GM23338 (cell line): ENCODE results near the gene CDC6. TPM values are rescaled to one million over a fixed set of nuclear protein-coding genes. Genes with fewer than 3 reads are reported as not detected.
A peak's percentile ranks its signal among the peaks of the same experiment; 100 is the strongest.
"Not testable (repeated sequence)": the region's sequence is repeated elsewhere in the genome, so short reads cannot be mapped to it uniquely, and the experiment has no call there.

Experiments used
- ATAC-seq: fragments of 200-7000 bp; cut with Tn5 transposase; 3 replicates; pipeline ENCODE4 v1.9.1; 2020
- DNase-seq: peaks from one replicate; pipeline ENCODE4 v3.0.0-alpha.2; 2015; ENCODE audit warnings: low spot score
- H2AFZ ChIP-seq: fragments of 200-600 bp; sonication (generic); 2 replicates; pipeline ENCODE4 v1.8.0; 2016; ENCODE audit warnings: antibody characterized with exemption, mild to moderate bottlenecking, moderate library complexity
- H3F3A ChIP-seq: fragments of 200-600 bp; sonication (generic); replicated peaks from 2 replicates; pipeline ENCODE4 v1.8.0; 2017; ENCODE audit warnings: antibody characterized with exemption, mixed run types, low read depth
- H3K27ac ChIP-seq: fragments of 200-600 bp; sonication (generic); 2 replicates; pipeline ENCODE4 v1.6.1; 2016; ENCODE audit warnings: low read depth
- H3K27me3 ChIP-seq: fragments of 200-600 bp; sonication (generic); 2 replicates; pipeline ENCODE4 v1.8.0; 2016; ENCODE audit warnings: mild to moderate bottlenecking, mixed run types, moderate library complexity; ENCODE audit not compliant: insufficient read depth
- H3K36me3 ChIP-seq: fragments of 200-600 bp; sonication (generic); 2 replicates; pipeline ENCODE4 v1.8.0; 2016; ENCODE audit warnings: mild to moderate bottlenecking; ENCODE audit not compliant: insufficient read depth
- H3K4me1 ChIP-seq: fragments of 200-600 bp; sonication (generic); 2 replicates; pipeline ENCODE4 v1.8.0; 2016; ENCODE audit warnings: mild to moderate bottlenecking, moderate library complexity; ENCODE audit not compliant: insufficient read depth
- H3K4me2 ChIP-seq: fragments of 200-600 bp; sonication (generic); 2 replicates; pipeline ENCODE4 v1.7.1; 2017; ENCODE audit warnings: mixed run types
- H3K4me3 ChIP-seq: fragments of 200-600 bp; sonication (generic); 2 replicates; pipeline ENCODE4 v1.6.1; 2016; ENCODE audit warnings: mixed run types
- H3K79me2 ChIP-seq: fragments of 200-600 bp; sonication (generic); replicated peaks from 2 replicates; pipeline ENCODE4 v1.8.0; 2017; ENCODE audit warnings: mild to moderate bottlenecking; ENCODE audit not compliant: insufficient read depth
- H3K9me2 ChIP-seq: fragments of 200-600 bp; sonication (generic); 2 replicates; pipeline ENCODE4 v1.8.0; 2017; ENCODE audit not compliant: insufficient read depth
- H4K20me1 ChIP-seq: fragments of 200-600 bp; sonication (generic); replicated peaks from 2 replicates; pipeline ENCODE4 v1.8.0; 2017; ENCODE audit warnings: mild to moderate bottlenecking; ENCODE audit not compliant: insufficient read depth
- H3K27ac Mint-ChIP-seq: 2 replicates; pipeline ENCODE4 v1.8.0; 2020; ENCODE audit warnings: inconsistent platforms, mild to moderate bottlenecking, moderate library complexity, mixed read lengths
- H3K27me3 Mint-ChIP-seq: 3 replicates; pipeline ENCODE4 v1.8.0; 2022; ENCODE audit warnings: low read depth, mild to moderate bottlenecking, moderate library complexity, mixed read lengths, inconsistent platforms; ENCODE audit not compliant: insufficient read depth, poor library complexity
- H3K36me3 Mint-ChIP-seq: 3 replicates; pipeline ENCODE4 v1.8.0; 2021; ENCODE audit warnings: low read depth, mild to moderate bottlenecking, inconsistent platforms, moderate library complexity, mixed read lengths
- H3K4me1 Mint-ChIP-seq: 3 replicates; pipeline ENCODE4 v1.8.0; 2020; ENCODE audit warnings: mild to moderate bottlenecking, inconsistent platforms, mixed read lengths
- H3K4me3 Mint-ChIP-seq: 3 replicates; pipeline ENCODE4 v1.8.0; 2021; ENCODE audit warnings: moderate library complexity, mild to moderate bottlenecking, inconsistent platforms, mixed read lengths
- H3K9me3 Mint-ChIP-seq: 3 replicates; pipeline ENCODE4 v1.8.0; 2020; ENCODE audit warnings: moderate library complexity, mild to moderate bottlenecking, inconsistent platforms, mixed read lengths
- EZH2 ChIP-seq: fragments of 200-600 bp; sonication (generic); IDR thresholded peaks from one replicate; pipeline ENCODE4 v1.8.0; 2017; ENCODE audit warnings: antibody characterized with exemption, mild to moderate bottlenecking, low read depth; ENCODE audit not compliant: unreplicated experiment
- JUNB ChIP-seq: IDR thresholded peaks from one replicate; pipeline ENCODE4 v1.6.1; 2016; ENCODE audit warnings: antibody characterized with exemption; ENCODE audit not compliant: unreplicated experiment
- NANOG ChIP-seq: IDR thresholded peaks from 2 replicates; pipeline ENCODE4 v1.6.1; 2016; ENCODE audit warnings: antibody characterized with exemption, borderline replicate concordance
- REST ChIP-seq: IDR thresholded peaks from one replicate; pipeline ENCODE4 v1.6.1; 2018; ENCODE audit warnings: antibody characterized with exemption; ENCODE audit not compliant: unreplicated experiment
- ZNF114 ChIP-seq: fragments of 250-450 bp; sonication (Bioruptor Pico); IDR thresholded peaks from 2 replicates; pipeline ENCODE4 v1.5.0; 2020; ENCODE audit warnings: mild to moderate bottlenecking, moderate library complexity
- ZNF331 ChIP-seq: fragments of 250-450 bp; sonication (Bioruptor Pico); IDR thresholded peaks from 2 replicates; pipeline ENCODE4 v1.5.0; 2020; ENCODE audit warnings: low read depth, mild to moderate bottlenecking, moderate library complexity
- polyA plus RNA-seq: library from polyadenylated mRNA; unstranded; fragments of >200 nt; fragmentation: Nextera tagmentation; extraction: Ambion mirVana; gene quantifications from 2 replicates; pipeline ENCODE4 v1.2.1, GENCODE V29; 2016
- total RNA-seq: library from RNA; depleted of rRNA; stranded (reverse); fragments of >200 nt; shearing (Covaris generic); gene quantifications from 2 replicates; pipeline ENCODE4 v1.2.3, GENCODE V29; 2014
- TF ChIP-seq, protein P1 (sequence below): fragments of 250-450 bp; sonication (Bioruptor Pico); IDR thresholded peaks from 2 replicates; pipeline ENCODE4 v1.5.0; 2020; ENCODE audit warnings: mild to moderate bottlenecking, moderate library complexity

The CDC6 gene
- total and polyA plus RNA-seq, 2 experiments from 2014 or later: 46.2 to 79.9 TPM

GRCh38 chr17:40304552-40304863, 16.8 kb downstream of the CDC6 start:
- not testable (repeated sequence) for H3K9me2 ChIP-seq, H3K27me3 ChIP-seq, H3K4me3 Mint-ChIP-seq, H3K9me3 Mint-ChIP-seq, H3K27me3 Mint-ChIP-seq, H3K4me3 ChIP-seq, H3K4me2 ChIP-seq, ATAC-seq, H3K27ac ChIP-seq, H2AFZ ChIP-seq, H3K27ac Mint-ChIP-seq, DNase-seq, H3K79me2 ChIP-seq
- H3K36me3 Mint-ChIP-seq: peaks cover 50% of the 10 kb centered on the region
- H3K36me3 ChIP-seq: peaks cover 24% of the 10 kb centered on the region
- H3K4me1 Mint-ChIP-seq: peaks cover 17% of the 10 kb centered on the region
- H4K20me1 ChIP-seq: peaks cover 29% of the 10 kb centered on the region
- peaks cover 40% of the 10 kb centered on the region for H3K4me1 ChIP-seq
- H3F3A ChIP-seq: peaks cover 42% of the 10 kb centered on the region

DNA sequence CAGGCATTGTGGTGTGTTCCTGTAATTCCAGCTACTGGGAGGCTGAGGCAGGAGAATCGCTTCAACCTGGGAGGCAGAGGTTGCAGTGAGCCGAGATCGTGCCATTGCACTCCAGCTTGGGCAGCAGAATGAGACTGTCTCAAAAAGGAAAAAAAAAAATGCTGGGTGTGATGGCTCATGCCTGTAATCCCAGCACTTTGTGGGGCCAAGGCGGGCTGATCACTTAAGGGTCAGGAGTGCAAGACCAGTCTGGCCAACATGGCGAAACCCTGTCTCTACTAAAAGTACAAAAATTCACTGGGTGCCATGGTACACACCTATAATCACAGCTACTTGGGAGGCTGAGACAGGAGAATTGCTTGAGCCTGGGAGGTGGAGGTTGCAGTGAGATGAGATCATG, 17.2 kb downstream of the CDC6 start:
- peaks cover 46% of the 10 kb centered on the region for H3K36me3 Mint-ChIP-seq
- not testable (repeated sequence) for H3K27ac ChIP-seq

GRCh38 chr17:40306395-40306794, 18.7 kb downstream of the CDC6 start:
- H3K4me3 Mint-ChIP-seq: no peak overlapping the region
- Histone ChIP-seq H3K36me3 (peaks cover 10% of the 10 kb centered on the region; the same call in 1 of the 2 replicates), H2AFZ (no peak overlapping the region), H3K4me3 (peak overlapping the region; percentile 36; the same call in 1 of the 2 replicates), H3K27ac (peak overlapping the region; percentile 47), H3F3A (peaks cover 39% of the 10 kb centered on the region), H3K4me2 (peak overlapping the region; percentile 91), H3K27me3 (peaks cover 10% of the 10 kb centered on the region; the same call in 1 of the 2 replicates), H3K79me2 (no peaks in the 10 kb centered on the region), H3K9me2 (no peaks in the 10 kb centered on the region), H4K20me1 (peaks cover 22% of the 10 kb centered on the region), H3K4me1 (peaks cover 45% of the 10 kb centered on the region)
- peak; percentile 2; the same call in 2 of the 3 replicates for ATAC-seq
- no peak for DNase-seq
- no peak overlapping the region; the same call in 1 of the 2 replicates for H3K27ac Mint-ChIP-seq
- H3K36me3 Mint-ChIP-seq: peaks cover 32% of the 10 kb centered on the region
- H3K4me1 Mint-ChIP-seq: peaks cover 33% of the 10 kb centered on the region
- H3K27me3 Mint-ChIP-seq: peaks cover 9% of the 10 kb centered on the region
- no peaks in the 10 kb centered on the region for H3K9me3 Mint-ChIP-seq
- no peak for TF ChIP-seq JUNB
- TF ChIP-seq, protein P1, sequence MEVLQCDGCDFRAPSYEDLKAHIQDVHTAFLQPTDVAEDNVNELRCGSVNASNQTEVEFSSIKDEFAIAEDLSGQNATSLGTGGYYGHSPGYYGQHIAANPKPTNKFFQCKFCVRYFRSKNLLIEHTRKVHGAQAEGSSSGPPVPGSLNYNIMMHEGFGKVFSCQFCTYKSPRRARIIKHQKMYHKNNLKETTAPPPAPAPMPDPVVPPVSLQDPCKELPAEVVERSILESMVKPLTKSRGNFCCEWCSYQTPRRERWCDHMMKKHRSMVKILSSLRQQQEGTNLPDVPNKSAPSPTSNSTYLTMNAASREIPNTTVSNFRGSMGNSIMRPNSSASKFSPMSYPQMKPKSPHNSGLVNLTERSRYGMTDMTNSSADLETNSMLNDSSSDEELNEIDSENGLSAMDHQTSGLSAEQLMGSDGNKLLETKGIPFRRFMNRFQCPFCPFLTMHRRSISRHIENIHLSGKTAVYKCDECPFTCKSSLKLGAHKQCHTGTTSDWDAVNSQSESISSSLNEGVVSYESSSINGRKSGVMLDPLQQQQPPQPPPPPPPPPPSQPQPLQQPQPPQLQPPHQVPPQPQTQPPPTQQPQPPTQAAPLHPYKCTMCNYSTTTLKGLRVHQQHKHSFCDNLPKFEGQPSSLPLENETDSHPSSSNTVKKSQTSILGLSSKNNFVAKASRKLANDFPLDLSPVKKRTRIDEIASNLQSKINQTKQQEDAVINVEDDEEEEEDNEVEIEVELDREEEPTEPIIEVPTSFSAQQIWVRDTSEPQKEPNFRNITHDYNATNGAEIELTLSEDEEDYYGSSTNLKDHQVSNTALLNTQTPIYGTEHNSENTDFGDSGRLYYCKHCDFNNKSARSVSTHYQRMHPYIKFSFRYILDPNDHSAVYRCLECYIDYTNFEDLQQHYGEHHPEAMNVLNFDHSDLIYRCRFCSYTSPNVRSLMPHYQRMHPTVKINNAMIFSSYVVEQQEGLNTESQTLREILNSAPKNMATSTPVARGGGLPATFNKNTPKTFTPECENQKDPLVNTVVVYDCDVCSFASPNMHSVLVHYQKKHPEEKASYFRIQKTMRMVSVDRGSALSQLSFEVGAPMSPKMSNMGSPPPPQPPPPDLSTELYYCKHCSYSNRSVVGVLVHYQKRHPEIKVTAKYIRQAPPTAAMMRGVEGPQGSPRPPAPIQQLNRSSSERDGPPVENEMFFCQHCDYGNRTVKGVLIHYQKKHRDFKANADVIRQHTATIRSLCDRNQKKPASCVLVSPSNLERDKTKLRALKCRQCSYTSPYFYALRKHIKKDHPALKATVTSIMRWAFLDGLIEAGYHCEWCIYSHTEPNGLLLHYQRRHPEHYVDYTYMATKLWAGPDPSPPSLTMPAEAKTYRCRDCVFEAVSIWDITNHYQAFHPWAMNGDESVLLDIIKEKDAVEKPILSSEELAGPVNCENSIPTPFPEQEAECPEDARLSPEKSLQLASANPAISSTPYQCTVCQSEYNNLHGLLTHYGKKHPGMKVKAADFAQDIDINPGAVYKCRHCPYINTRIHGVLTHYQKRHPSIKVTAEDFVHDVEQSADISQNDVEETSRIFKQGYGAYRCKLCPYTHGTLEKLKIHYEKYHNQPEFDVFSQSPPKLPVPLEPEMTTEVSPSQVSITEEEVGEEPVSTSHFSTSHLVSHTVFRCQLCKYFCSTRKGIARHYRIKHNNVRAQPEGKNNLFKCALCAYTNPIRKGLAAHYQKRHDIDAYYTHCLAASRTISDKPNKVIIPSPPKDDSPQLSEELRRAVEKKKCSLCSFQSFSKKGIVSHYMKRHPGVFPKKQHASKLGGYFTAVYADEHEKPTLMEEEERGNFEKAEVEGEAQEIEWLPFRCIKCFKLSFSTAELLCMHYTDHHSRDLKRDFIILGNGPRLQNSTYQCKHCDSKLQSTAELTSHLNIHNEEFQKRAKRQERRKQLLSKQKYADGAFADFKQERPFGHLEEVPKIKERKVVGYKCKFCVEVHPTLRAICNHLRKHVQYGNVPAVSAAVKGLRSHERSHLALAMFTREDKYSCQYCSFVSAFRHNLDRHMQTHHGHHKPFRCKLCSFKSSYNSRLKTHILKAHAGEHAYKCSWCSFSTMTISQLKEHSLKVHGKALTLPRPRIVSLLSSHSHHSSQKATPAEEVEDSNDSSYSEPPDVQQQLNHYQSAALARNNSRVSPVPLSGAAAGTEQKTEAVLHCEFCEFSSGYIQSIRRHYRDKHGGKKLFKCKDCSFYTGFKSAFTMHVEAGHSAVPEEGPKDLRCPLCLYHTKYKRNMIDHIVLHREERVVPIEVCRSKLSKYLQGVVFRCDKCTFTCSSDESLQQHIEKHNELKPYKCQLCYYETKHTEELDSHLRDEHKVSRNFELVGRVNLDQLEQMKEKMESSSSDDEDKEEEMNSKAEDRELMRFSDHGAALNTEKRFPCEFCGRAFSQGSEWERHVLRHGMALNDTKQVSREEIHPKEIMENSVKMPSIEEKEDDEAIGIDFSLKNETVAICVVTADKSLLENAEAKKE (CRISPR knock-in tag): no peak
- no peak for TF ChIP-seq NANOG
- no peak for TF ChIP-seq ZNF114
- no peak for TF ChIP-seq REST
- no peak for TF ChIP-seq EZH2
- TF ChIP-seq ZNF331 (CRISPR knock-in tag): no peak

More for the DNA sequence above, 17.2 kb downstream of the CDC6 start:
- H3K27me3 Mint-ChIP-seq, H3K9me3 Mint-ChIP-seq, DNase-seq, ATAC-seq, H3K4me3 ChIP-seq, H3K9me2 ChIP-seq, H3K4me3 Mint-ChIP-seq, H2AFZ ChIP-seq, H3K27ac Mint-ChIP-seq, H3K4me2 ChIP-seq, H3K79me2 ChIP-seq, H3K27me3 ChIP-seq: not testable (repeated sequence)
- Histone ChIP-seq H3K36me3 (peaks cover 22% of the 10 kb centered on the region), H4K20me1 (peaks cover 29% of the 10 kb centered on the region), H3K4me1 (peaks cover 43% of the 10 kb centered on the region), H3F3A (peaks cover 39% of the 10 kb centered on the region)
- peaks cover 20% of the 10 kb centered on the region for H3K4me1 Mint-ChIP-seq
